ENCODE measurements around the gene HERC5.

GRCh38 chr4:88497859-88498409 is 41.0 kb downstream of the HERC5 start:
- TF ChIP-seq EZH2 (IDR thresholded peaks at IDR 0.05; ENCODE audit: low read depth) (no peak), CTCF (conservative IDR thresholded peaks at IDR 0.05) (no peak)
